Activated CD8-positive, alpha-beta T cell treated with anti-CD3 and anti-CD28 coated beads, Interleukin-2, amount 10 ng/mL, durations not matched to agents 7 days and 5 days (primary cell): ENCODE measurements around the gene SV2B. TPM values are rescaled to one million over a fixed set of nuclear protein-coding genes. Genes with fewer than 3 reads are reported as not detected.
"Not testable (repeated sequence)": the region's sequence is repeated elsewhere in the genome, so short reads cannot be mapped to it uniquely, and the experiment has no call there.

Source experiments
- ATAC-seq: fragments of 150-1000 bp; cut with Tn5 transposase; one replicate; pipeline ENCODE4 v1.10.0; 2021; ENCODE audit warnings: moderate library complexity
- CTCF ChIA-PET: fragments of 350-600 bp; sonication (Branson Sonifier 250); formaldehyde crosslinking; loops from one replicate; lab custom pipeline; 2021; ENCODE audit warnings: antibody characterized with exemption; lab: Charles Lee
- POLR2A ChIA-PET: fragments of 350-600 bp; sonication (Branson Sonifier 250); formaldehyde crosslinking; loops from one replicate; lab custom pipeline; 2021; ENCODE audit warnings: antibody characterized with exemption; lab: Charles Lee
- DNase-seq: peaks from one replicate; pipeline ENCODE4 v3.0.0-alpha.2; 2020
- H3K27ac Mint-ChIP-seq: one replicate; pipeline ENCODE4 v1.8.0; 2021; ENCODE audit warnings: mild to moderate bottlenecking, mixed read lengths
- H3K27me3 Mint-ChIP-seq: one replicate; pipeline ENCODE4 v1.8.0; 2021; ENCODE audit warnings: low read depth, mixed read lengths
- H3K36me3 Mint-ChIP-seq: one replicate; pipeline ENCODE4 v1.8.0; 2021; ENCODE audit warnings: low read depth, mixed read lengths
- H3K4me1 Mint-ChIP-seq: one replicate; pipeline ENCODE4 v1.8.0; 2021; ENCODE audit warnings: low read depth, mixed read lengths
- H3K4me3 Mint-ChIP-seq: one replicate; pipeline ENCODE4 v1.8.0; 2021; ENCODE audit warnings: mild to moderate bottlenecking, mixed read lengths
- H3K9me3 Mint-ChIP-seq: one replicate; pipeline ENCODE4 v1.8.0; 2022; ENCODE audit warnings: mixed read lengths; ENCODE audit not compliant: insufficient read depth
- total RNA-seq, 2 experiments: library from RNA; stranded (reverse); gene quantifications; one replicate each; pipeline ENCODE4 v1.2.3, GENCODE V29; 2021

The SV2B gene
- total RNA-seq, 2 experiments from 2014 or later = not detected

- Mint-ChIP-seq H3K4me1 (peaks cover 13% of the 10 kb centered on the region), H3K4me3 (no peak overlapping the region), H3K27ac (no peak overlapping the region), H3K27me3 (peaks cover 10% of the 10 kb centered on the region), H3K9me3 (peaks cover 5% of the 10 kb centered on the region), H3K36me3 (no peaks in the 10 kb centered on the region)
- ChIA-PET CTCF (no interaction called here), POLR2A (no interaction called here)
- ATAC-seq = no peak
- DNase-seq = no peak
These were observed 235.6 kb downstream of the SV2B start for GRCh38 chr15:91335702-91336101.

GRCh38 chr15:91336687-91337086 is 236.6 kb downstream of the SV2B start:
- Mint-ChIP-seq H3K27me3 (peaks cover 15% of the 10 kb centered on the region), H3K4me3 (no peak overlapping the region), H3K36me3 (no peaks in the 10 kb centered on the region), H3K27ac (no peak overlapping the region), H3K4me1 (peaks cover 13% of the 10 kb centered on the region), H3K9me3 (no peaks in the 10 kb centered on the region)
- ATAC-seq = no peak
- POLR2A ChIA-PET = no interaction called here
- CTCF ChIA-PET = no interaction called here
- no peak for DNase-seq

- peaks cover 13% of the 10 kb centered on the region for H3K4me1 Mint-ChIP-seq
- peaks cover 22% of the 10 kb centered on the region for H3K27me3 Mint-ChIP-seq
- POLR2A ChIA-PET = no interaction called here
- DNase-seq = peak; percentile 49
- no peak overlapping the region for H3K27ac Mint-ChIP-seq
- H3K36me3 Mint-ChIP-seq = no peaks in the 10 kb centered on the region
- CTCF ChIA-PET = no interaction called here
- H3K9me3 Mint-ChIP-seq = peaks cover 3% of the 10 kb centered on the region
- peak; percentile 44 for ATAC-seq
- no peak overlapping the region for H3K4me3 Mint-ChIP-seq
These were observed 238.7 kb downstream of the SV2B start for GRCh38 chr15:91338766-91339165.

DNA sequence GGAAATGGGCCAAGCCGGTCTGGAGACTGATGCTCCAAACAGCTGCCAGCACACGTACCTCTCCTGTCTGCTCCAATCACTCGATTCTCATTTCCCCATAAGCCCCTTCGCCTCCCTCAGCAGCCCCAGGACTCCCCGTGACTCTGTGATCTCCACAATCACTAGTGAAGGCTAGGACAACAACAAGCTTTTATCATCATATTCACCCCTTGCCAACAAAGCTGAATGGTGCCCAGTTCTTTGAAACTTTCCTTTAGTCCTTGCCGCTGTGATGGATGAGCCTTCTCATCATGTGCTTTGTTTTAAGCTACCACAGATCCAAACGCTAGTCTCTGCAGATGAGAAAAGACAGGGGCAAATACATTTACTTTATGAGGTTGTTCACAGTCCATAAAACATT is 242.0 kb downstream of the SV2B start:
- peaks cover 4% of the 10 kb centered on the region for H3K9me3 Mint-ChIP-seq
- ATAC-seq (no peak), DNase-seq (no peak)
- H3K27ac Mint-ChIP-seq = no peak overlapping the region
- CTCF ChIA-PET = no interaction called here
- peaks cover 9% of the 10 kb centered on the region for H3K4me1 Mint-ChIP-seq
- peaks cover 30% of the 10 kb centered on the region for H3K27me3 Mint-ChIP-seq
- POLR2A ChIA-PET = no interaction called here
- H3K36me3 Mint-ChIP-seq = no peaks in the 10 kb centered on the region
- no peak overlapping the region for H3K4me3 Mint-ChIP-seq

- CTCF ChIA-PET, ATAC-seq, POLR2A ChIA-PET, H3K27ac Mint-ChIP-seq, H3K4me3 Mint-ChIP-seq, H3K9me3 Mint-ChIP-seq, DNase-seq: not testable (repeated sequence)
- Mint-ChIP-seq H3K4me1 (peaks cover 28% of the 10 kb centered on the region), H3K27me3 (peaks cover 26% of the 10 kb centered on the region), H3K36me3 (peaks cover 11% of the 10 kb centered on the region)
These were observed 244.9 kb downstream of the SV2B start for GRCh38 chr15:91344912-91345311.

GRCh38 chr15:91345736-91346135 is 245.7 kb downstream of the SV2B start:
- H3K9me3 Mint-ChIP-seq = peaks cover 7% of the 10 kb centered on the region
- no peak overlapping the region for H3K4me3 Mint-ChIP-seq
- ATAC-seq (no peak), DNase-seq (no peak)
- peaks cover 33% of the 10 kb centered on the region for H3K4me1 Mint-ChIP-seq
- CTCF ChIA-PET = no interaction called here
- POLR2A ChIA-PET = no interaction called here
- no peak overlapping the region for H3K27ac Mint-ChIP-seq
- peaks cover 28% of the 10 kb centered on the region for H3K27me3 Mint-ChIP-seq
- peaks cover 14% of the 10 kb centered on the region for H3K36me3 Mint-ChIP-seq

GRCh38 chr15:91346259-91346658 is 246.2 kb downstream of the SV2B start:
- peaks cover 24% of the 10 kb centered on the region for H3K27me3 Mint-ChIP-seq
- H3K4me3 Mint-ChIP-seq = no peak overlapping the region
- H3K27ac Mint-ChIP-seq = no peak overlapping the region
- peaks cover 14% of the 10 kb centered on the region for H3K36me3 Mint-ChIP-seq
- H3K9me3 Mint-ChIP-seq = peaks cover 7% of the 10 kb centered on the region
- ChIA-PET POLR2A (no interaction called here), CTCF (no interaction called here)
- DNase-seq (no peak), ATAC-seq (no peak)
- peaks cover 33% of the 10 kb centered on the region for H3K4me1 Mint-ChIP-seq

GRCh38 chr15:91348752-91349500 is 248.9 kb downstream of the SV2B start:
- ATAC-seq (peak; percentile 93), DNase-seq (peak; percentile 65)
- Mint-ChIP-seq H3K27me3 (peaks cover 21% of the 10 kb centered on the region), H3K36me3 (peaks cover 14% of the 10 kb centered on the region), H3K4me3 (peak overlapping the region; percentile 23), H3K9me3 (peaks cover 3% of the 10 kb centered on the region), H3K27ac (peak overlapping the region; percentile 92), H3K4me1 (peaks cover 33% of the 10 kb centered on the region)
- ChIA-PET POLR2A (interaction anchor here (0.5 kb wide), 1 partner anchor 22 kb away, joined by 3 read pairs; no protein-coding TSS in a partner anchor), CTCF (interaction anchor here (1.5 to 1.9 kb wide), 3 partner anchors 10 to 47 kb away, joined by 4 to 5 read pairs (median 5); no protein-coding TSS in a partner anchor)

Other genes with a start within 250 kb of the SV2B start
- 10 to 100 TPM; 86.0 to 86.5 TPM for gene FURIN, start 231.7 kb upstream of the SV2B start, total RNA-seq
- 10 to 100 TPM; 10.5 to 11.1 TPM for gene FES, start 215.8 kb upstream of the SV2B start, total RNA-seq
- 10 to 100 TPM; 82.7 to 97.7 TPM for gene MAN2A2, start 197.0 kb upstream of the SV2B start, total RNA-seq
- gene HDDC3, start 167.7 kb upstream of the SV2B start, total RNA-seq = 10 to 100 TPM; 23.8 to 26.9 TPM
- gene UNC45A, start 165.0 kb upstream of the SV2B start, total RNA-seq = 10 to 100 TPM; 74.6 to 81.4 TPM
- 10 to 100 TPM; 30.1 to 31.9 TPM for gene RCCD1, start 145.4 kb upstream of the SV2B start, total RNA-seq
- gene PRC1, start 105.7 kb upstream of the SV2B start, total RNA-seq = 100 to 1,000 TPM; 180 to 189 TPM
- gene VPS33B, start 77.7 kb upstream of the SV2B start, total RNA-seq = 10 to 100 TPM; 16.6 to 21.2 TPM